ENCODE data around the gene ZBBX.

- TF ChIP-seq CTCF (IDR thresholded peaks at IDR 0.05; ENCODE audit: borderline replicate concordance, extremely low read depth, low read length, poor library complexity, severe bottlenecking) (peak; percentile 46), EZH2 (IDR thresholded peaks at IDR 0.05; ENCODE audit: borderline replicate concordance, low read depth, low read length, severe bottlenecking) (no peak)
Observed at GRCh38 chr3:167350245-167350862, 29.7 kb downstream of the ZBBX start.

Measured in DND-41 (cell line).